ENCODE results near the gene MCAM.

MCAM gene

GRCh38 chr11:119340335-119341221 is 23.6 kb upstream of the MCAM start, which contains the start of gene C1QTNF5:
C1QTNF5 (minus strand) TSS chr11:119340883; CDS start chr11:119340397, 486 bp downstream.
- no peak for TF ChIP-seq GATA3 (IDR thresholded peaks at IDR 0.05; ENCODE audit: low read depth, low read length)
- TF ChIP-seq GATA2 (IDR thresholded peaks at IDR 0.05; ENCODE audit: low read depth, low read length) = no peak

- TF ChIP-seq GATA2 (IDR thresholded peaks at IDR 0.05; ENCODE audit: low read depth, low read length) (no peak), GATA3 (IDR thresholded peaks at IDR 0.05; ENCODE audit: low read depth, low read length) (no peak)
Measured at GRCh38 chr11:119339589-119340334, 22.8 kb upstream of the MCAM start.

GRCh38 chr11:119338965-119339588 is 22.1 kb upstream of the MCAM start:
- no peak for TF ChIP-seq GATA2 (IDR thresholded peaks at IDR 0.05; ENCODE audit: low read depth, low read length)
- TF ChIP-seq GATA3 (IDR thresholded peaks at IDR 0.05; ENCODE audit: low read depth, low read length) = no peak

GRCh38 chr11:119338318-119338890 is 21.5 kb upstream of the MCAM start:
- TF ChIP-seq GATA3 (IDR thresholded peaks at IDR 0.05; ENCODE audit: low read depth, low read length) (no peak), GATA2 (IDR thresholded peaks at IDR 0.05; ENCODE audit: low read depth, low read length) (no peak; the same call in 1 of the 2 replicates)

GRCh38 chr11:119337581-119338317 is 20.8 kb upstream of the MCAM start:
- TF ChIP-seq GATA2 (IDR thresholded peaks at IDR 0.05; ENCODE audit: low read depth, low read length) = no peak
- TF ChIP-seq GATA3 (IDR thresholded peaks at IDR 0.05; ENCODE audit: low read depth, low read length) = no peak

- TF ChIP-seq GATA2 (IDR thresholded peaks at IDR 0.05; ENCODE audit: low read depth, low read length) (no peak), GATA3 (IDR thresholded peaks at IDR 0.05; ENCODE audit: low read depth, low read length) (no peak)
Measured at GRCh38 chr11:119336744-119337469, 20.0 kb upstream of the MCAM start.

GRCh38 chr11:119335655-119336543 is 19.0 kb upstream of the MCAM start:
- no peak for TF ChIP-seq GATA3 (IDR thresholded peaks at IDR 0.05; ENCODE audit: low read depth, low read length)
- no peak for TF ChIP-seq GATA2 (IDR thresholded peaks at IDR 0.05; ENCODE audit: low read depth, low read length)

- TF ChIP-seq GATA3 (IDR thresholded peaks at IDR 0.05; ENCODE audit: low read depth, low read length) (no peak), GATA2 (IDR thresholded peaks at IDR 0.05; ENCODE audit: low read depth, low read length) (no peak)
Measured at GRCh38 chr11:119335091-119335654, 18.2 kb upstream of the MCAM start.

GRCh38 chr11:119334174-119334930 is 17.4 kb upstream of the MCAM start, which contains the start of gene RNF26:
RNF26 (plus strand) TSS chr11:119334527; CDS start chr11:119335123, 596 bp downstream.
- TF ChIP-seq GATA3 (IDR thresholded peaks at IDR 0.05; ENCODE audit: low read depth, low read length) (no peak), GATA2 (IDR thresholded peaks at IDR 0.05; ENCODE audit: low read depth, low read length) (no peak)

GRCh38 chr11:119332111-119332765 is 15.3 kb upstream of the MCAM start:
- TF ChIP-seq GATA2 (IDR thresholded peaks at IDR 0.05; ENCODE audit: low read depth, low read length) = no peak
- TF ChIP-seq GATA3 (IDR thresholded peaks at IDR 0.05; ENCODE audit: low read depth, low read length) = no peak

Data from SH-SY5Y (cell line).